ENCODE measurements around the gene C12orf56. TPM values are rescaled to one million over a fixed set of nuclear protein-coding genes. Genes with fewer than 3 reads are reported as not detected.

Gene C12orf56
- total and polyA plus RNA-seq, 9 of the 15 experiments (the other 6 are each of a cell fraction or from before 2014, with no cell fraction given) = 0.40 to 4.8 (median 1.2) TPM

DNA sequence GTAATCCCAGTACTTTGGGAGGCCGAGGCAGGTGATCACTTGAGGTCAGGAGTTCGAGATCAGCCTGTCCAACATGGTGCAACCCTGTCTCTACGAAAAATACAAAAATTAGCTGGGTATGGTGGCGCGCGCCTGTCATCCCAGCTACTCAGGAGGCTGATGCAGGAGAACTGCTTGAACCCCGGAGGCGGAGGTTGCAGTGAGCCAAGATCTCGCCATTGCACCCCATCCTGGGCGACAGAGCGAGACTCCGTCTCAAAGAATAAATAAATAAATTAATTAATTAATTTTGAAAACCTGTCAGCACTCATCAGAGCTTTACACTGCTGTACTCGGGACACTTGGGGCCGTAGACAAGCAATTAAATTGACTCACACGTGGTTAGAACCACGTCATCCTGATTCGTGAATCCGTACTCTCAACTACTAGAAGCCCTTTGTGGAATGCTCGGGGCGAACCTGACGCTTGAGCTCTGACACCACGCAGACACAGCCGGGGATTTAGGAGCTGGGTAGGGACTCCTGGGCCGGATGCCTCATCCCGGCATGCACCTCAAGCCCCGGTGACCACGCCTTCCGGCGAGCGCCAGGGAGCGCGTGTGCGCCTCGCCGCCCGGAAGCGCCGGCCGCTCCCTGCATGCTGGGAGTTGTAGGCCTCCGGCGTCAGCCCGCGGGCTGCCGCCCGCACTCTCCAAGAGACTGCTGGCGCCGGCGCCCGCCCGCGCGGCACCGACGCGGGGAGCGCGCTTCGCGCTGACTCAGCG is 13.3 kb upstream of the C12orf56 start, which contains the start of gene XPOT (continued):
- TF ChIP-seq NRF1 (conservative IDR thresholded peaks at IDR 0.05 in 1 of 2, IDR thresholded peaks at IDR 0.05 in 1 of 2) (peak; percentile 86 to 88), SMC3 (conservative IDR thresholded peaks at IDR 0.05; ENCODE audit: insufficient read depth, low read depth, low read length) (no peak), OTX1 (CRISPR knock-in tag; IDR thresholded peaks at IDR 0.05) (0 out of 2 replicates have a peak, but pooled peaks have one; percentile 26), CBX8 (IDR thresholded peaks at IDR 0.05; ENCODE audit: borderline replicate concordance, extremely low read depth, low read depth, low read length, poor library complexity, severe bottlenecking) (no peak), POLR3A (IDR thresholded peaks at IDR 0.05; ENCODE audit: borderline replicate concordance, extremely low read depth, insufficient read depth, insufficient read length) (no peak), POLR2G (IDR thresholded peaks at IDR 0.05; ENCODE audit: low read depth, low read length) (no peak), ZNF174 (CRISPR knock-in tag; IDR thresholded peaks at IDR 0.05) (0 out of 2 replicates have a peak, but pooled peaks have one; percentile 33), STAG1 (CRISPR knock-in tag; IDR thresholded peaks at IDR 0.05; ENCODE audit: borderline replicate concordance) (no peak), ZNF134 (CRISPR knock-in tag; conservative IDR thresholded peaks at IDR 0.05) (no peak), ZFP1 (CRISPR knock-in tag; IDR thresholded peaks at IDR 0.05) (no peak), SP1 (CRISPR knock-in tag; IDR thresholded peaks at IDR 0.05) (peak; percentile 63), HNRNPH1 (optimal IDR thresholded peaks at IDR 0.05; ENCODE audit: low read depth, low read length) (no peak), HLTF (IDR thresholded peaks at IDR 0.05) (no peak), ETV1 (tag; conservative IDR thresholded peaks at IDR 0.05; ENCODE audit: low read depth) (peak; percentile 88; the same call in 1 of the 2 replicates), ZNF398 (CRISPR knock-in tag; IDR thresholded peaks at IDR 0.05) (no peak), PHF20 (IDR thresholded peaks at IDR 0.05; ENCODE audit: partially characterized antibody) (no peak), RBM34 (IDR thresholded peaks at IDR 0.05; ENCODE audit: borderline replicate concordance, insufficient read depth, low read length) (no peak), POLR3G (IDR thresholded peaks at IDR 0.05; ENCODE audit: extremely low read depth, insufficient read length, insufficient replicate concordance) (no peak), TARDBP (IDR thresholded peaks at IDR 0.05) (no peak), RHOXF2B (CRISPR knock-in tag; conservative IDR thresholded peaks at IDR 0.05) (no peak), ELF1 (tag; IDR thresholded peaks at IDR 0.05) (peak; percentile 99)
- TF ChIP-seq, protein P1, sequence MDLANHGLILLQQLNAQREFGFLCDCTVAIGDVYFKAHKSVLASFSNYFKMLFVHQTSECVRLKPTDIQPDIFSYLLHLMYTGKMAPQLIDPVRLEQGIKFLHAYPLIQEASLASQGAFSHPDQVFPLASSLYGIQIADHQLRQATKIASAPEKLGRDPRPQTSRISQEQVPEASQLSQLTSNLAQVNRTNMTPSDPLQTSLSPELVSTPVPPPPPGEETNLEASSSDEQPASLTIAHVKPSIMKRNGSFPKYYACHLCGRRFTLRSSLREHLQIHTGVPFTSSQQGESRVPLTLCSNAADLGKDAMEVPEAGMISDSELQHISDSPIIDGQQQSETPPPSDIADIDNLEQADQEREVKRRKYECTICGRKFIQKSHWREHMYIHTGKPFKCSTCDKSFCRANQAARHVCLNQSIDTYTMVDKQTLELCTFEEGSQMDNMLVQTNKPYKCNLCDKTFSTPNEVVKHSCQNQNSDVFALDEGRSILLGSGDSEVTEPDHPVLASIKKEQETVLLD (IDR thresholded peaks at IDR 0.05) = 0 out of 2 replicates have a peak, but pooled peaks have one; percentile 23

Measured in K562 (cell line).